GM10266 (cell line): ENCODE results near the gene GRAMD1A.

Experiments used
- DNase-seq: peaks from one replicate; pipeline ENCODE4 v3.0.0; 2012; ENCODE audit errors: extremely low spot score
- TF ChIP-seq, protein P1 (sequence below): IDR thresholded peaks from 2 replicates; pipeline ENCODE4 v1.5.1; 2012; ENCODE audit warnings: mild to moderate bottlenecking, low read depth; ENCODE audit not compliant: control insufficient read depth, insufficient read depth; ENCODE audit errors: missing control alignments

The GRAMD1A gene

DNA sequence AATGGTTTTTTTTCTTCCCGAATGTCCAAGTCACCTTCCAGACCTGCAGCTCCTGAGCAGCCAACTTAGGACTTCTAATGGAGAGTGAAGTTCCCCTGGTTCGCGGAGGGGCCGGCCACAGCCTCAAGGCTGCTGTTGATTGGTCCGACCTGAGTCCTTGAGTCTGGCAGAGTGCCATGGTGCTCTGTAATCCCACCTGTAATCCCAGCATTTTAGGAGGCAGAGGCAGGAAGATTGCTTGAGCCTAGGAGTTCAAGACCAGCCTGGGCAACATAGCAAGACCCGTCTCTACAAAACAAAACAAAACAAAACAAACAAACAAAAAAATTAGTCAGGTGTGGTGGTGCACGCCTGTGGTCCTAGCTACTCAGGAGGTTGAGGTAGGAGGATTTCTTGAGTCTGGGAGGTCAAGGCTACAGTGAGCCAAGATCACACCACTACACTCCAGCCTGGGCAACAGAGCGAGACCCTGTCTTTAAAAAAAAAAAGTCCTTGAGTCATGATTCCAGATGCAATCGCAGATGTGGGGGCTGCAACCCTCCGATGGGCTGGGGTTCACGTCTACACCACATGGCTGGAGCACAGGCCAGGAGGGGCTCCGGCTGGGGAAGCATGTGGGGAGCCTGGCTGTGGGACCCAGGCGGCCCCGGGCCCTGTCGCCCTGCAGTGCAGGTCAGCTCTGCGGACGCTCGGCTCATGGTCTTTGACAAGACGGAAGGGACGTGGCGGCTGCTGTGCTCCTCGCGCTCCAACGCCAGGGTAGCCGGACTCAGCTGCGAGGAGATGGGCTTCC lies 59.1 kb downstream of the GRAMD1A start:
- DNase-seq, result no peak
- TF ChIP-seq, protein P1, sequence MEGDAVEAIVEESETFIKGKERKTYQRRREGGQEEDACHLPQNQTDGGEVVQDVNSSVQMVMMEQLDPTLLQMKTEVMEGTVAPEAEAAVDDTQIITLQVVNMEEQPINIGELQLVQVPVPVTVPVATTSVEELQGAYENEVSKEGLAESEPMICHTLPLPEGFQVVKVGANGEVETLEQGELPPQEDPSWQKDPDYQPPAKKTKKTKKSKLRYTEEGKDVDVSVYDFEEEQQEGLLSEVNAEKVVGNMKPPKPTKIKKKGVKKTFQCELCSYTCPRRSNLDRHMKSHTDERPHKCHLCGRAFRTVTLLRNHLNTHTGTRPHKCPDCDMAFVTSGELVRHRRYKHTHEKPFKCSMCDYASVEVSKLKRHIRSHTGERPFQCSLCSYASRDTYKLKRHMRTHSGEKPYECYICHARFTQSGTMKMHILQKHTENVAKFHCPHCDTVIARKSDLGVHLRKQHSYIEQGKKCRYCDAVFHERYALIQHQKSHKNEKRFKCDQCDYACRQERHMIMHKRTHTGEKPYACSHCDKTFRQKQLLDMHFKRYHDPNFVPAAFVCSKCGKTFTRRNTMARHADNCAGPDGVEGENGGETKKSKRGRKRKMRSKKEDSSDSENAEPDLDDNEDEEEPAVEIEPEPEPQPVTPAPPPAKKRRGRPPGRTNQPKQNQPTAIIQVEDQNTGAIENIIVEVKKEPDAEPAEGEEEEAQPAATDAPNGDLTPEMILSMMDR, result no peak

DNA sequence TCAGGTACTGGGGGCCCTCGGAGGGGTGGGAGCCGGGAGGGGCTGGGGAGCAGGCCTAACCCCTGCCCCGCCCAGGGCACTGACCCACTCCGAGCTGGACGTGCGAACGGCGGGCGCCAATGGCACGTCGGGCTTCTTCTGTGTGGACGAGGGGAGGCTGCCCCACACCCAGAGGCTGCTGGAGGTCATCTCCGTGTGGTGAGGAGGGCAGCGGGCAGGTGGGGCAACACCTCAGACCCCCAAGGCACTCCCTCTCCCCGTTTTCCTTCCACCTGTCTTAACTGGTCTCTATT lies 59.6 kb downstream of the GRAMD1A start:
- no peak for DNase-seq
- TF ChIP-seq, protein P1, result no peak

- no peak for DNase-seq
- TF ChIP-seq, protein P1, result no peak
These were observed 60.2 kb downstream of the GRAMD1A start for GRCh38 chr19:35060160-35060855.

GRCh38 chr19:35061583-35062373 lies 61.7 kb downstream of the GRAMD1A start:
- no peak for DNase-seq

GRCh38 chr19:35062942-35063341 lies 62.8 kb downstream of the GRAMD1A start:
- TF ChIP-seq, protein P1, result no peak
- DNase-seq, result no peak

More at GRCh38 chr19:35061583-35062373, 61.7 kb downstream of the GRAMD1A start:
- TF ChIP-seq, protein P1, result no peak

DNA sequence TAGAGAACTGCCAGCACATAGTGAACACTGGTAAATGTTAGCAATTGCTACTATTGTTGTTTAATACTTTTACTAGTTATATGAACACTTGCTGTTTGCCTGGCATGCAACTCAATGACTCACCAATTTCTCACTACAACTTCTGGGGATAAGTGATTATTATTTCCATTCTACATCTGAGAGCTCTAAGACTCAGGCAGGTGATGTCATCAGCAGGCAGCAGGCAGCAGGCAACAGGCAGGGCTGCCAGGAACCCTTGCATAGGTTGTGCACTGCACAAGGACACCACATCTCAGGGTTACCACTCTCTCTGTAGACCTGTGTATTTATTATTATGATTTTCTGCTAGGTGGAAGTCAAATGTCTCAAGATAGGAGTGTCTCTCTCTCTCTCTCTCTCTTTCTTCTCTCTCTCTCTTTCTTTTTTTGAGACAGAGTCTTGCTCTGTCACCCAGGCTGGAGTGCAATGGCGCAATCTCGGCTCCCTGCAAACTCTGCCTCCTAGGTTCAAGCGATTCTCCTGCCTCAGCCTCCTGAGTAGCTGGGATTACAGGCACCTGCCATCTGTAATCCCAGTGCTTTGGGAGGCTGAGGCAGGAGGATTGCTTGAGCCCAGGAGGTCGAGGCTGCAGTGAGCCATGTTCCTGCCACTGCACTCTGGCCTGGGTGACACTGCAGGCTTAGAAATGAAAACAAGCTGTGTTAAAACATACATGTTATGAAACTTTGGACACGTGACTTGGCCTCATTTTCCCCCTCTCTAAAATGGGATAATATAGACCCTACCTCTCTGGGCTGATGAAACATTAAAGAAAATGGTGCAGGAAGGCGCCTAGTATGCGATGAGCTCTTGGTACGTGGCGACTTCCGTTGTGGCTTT lies 64.1 kb downstream of the GRAMD1A start:
- DNase-seq, result no peak
- TF ChIP-seq, protein P1, result no peak
